IPS-NIHi11 (cell line): ENCODE measurements around the gene NUDT19.
"Not testable (repeated sequence)": the region's sequence is repeated elsewhere in the genome, so short reads cannot be mapped to it uniquely, and the experiment has no call there.

Experiments used
- DNase-seq: peaks from one replicate; pipeline ENCODE4 v3.0.0; 2012; ENCODE audit warnings: mixed read lengths, low spot score

The NUDT19 gene

GRCh38 chr19:32675720-32676185 lies 15.9 kb upstream of the NUDT19 start, which contains the start of gene RGS9BP:
Gene RGS9BP (plus strand): TSS chr19:32675848. CDS start chr19:32676264, 416 bp downstream.
- peak; percentile 72 for DNase-seq

GRCh38 chr19:32676186-32676894 lies 15.3 kb upstream of the NUDT19 start:
- DNase-seq, result peak; percentile 31

- DNase-seq, result no peak
These were observed 14.7 kb upstream of the NUDT19 start for GRCh38 chr19:32676895-32677359.

- DNase-seq, result peak; percentile 46
These were observed 14.0 kb upstream of the NUDT19 start for GRCh38 chr19:32677657-32678056.

GRCh38 chr19:32680986-32681385 lies 10.6 kb upstream of the NUDT19 start:
- no peak for DNase-seq

GRCh38 chr19:32682317-32682716 lies 9.3 kb upstream of the NUDT19 start:
- DNase-seq, result no peak

GRCh38 chr19:32686847-32687475 lies 4.7 kb upstream of the NUDT19 start:
- no peak for DNase-seq

GRCh38 chr19:32687681-32688080 lies 3.9 kb upstream of the NUDT19 start:
- DNase-seq, result no peak

GRCh38 chr19:32688311-32688710 lies 3.3 kb upstream of the NUDT19 start:
- no peak for DNase-seq

- peak; percentile 75 for DNase-seq
These were observed 518 bp downstream of the NUDT19 start for GRCh38 chr19:32691952-32692726.

GRCh38 chr19:32692727-32693061 lies 1.1 kb downstream of the NUDT19 start:
- no peak for DNase-seq

GRCh38 chr19:32693151-32694108 lies 1.8 kb downstream of the NUDT19 start:
- DNase-seq, result not testable (repeated sequence)

- not testable (repeated sequence) for DNase-seq
These were observed 2.7 kb downstream of the NUDT19 start for GRCh38 chr19:32694316-32694715.

- DNase-seq, result not testable (repeated sequence)
These were observed 3.2 kb downstream of the NUDT19 start for GRCh38 chr19:32694851-32695250.

GRCh38 chr19:32695506-32695905 lies 3.9 kb downstream of the NUDT19 start:
- DNase-seq, result not testable (repeated sequence)

GRCh38 chr19:32696771-32697170 lies 5.2 kb downstream of the NUDT19 start:
- not testable (repeated sequence) for DNase-seq

- DNase-seq, result not testable (repeated sequence)
These were observed 8.5 kb downstream of the NUDT19 start for GRCh38 chr19:32700129-32700528.

GRCh38 chr19:32702010-32702409 lies 10.4 kb downstream of the NUDT19 start:
- no peak for DNase-seq

- not testable (repeated sequence) for DNase-seq
These were observed 12.4 kb downstream of the NUDT19 start for GRCh38 chr19:32704006-32704405.

GRCh38 chr19:32708457-32708856 lies 16.8 kb downstream of the NUDT19 start:
- DNase-seq, result no peak

- no peak for DNase-seq
These were observed 17.4 kb downstream of the NUDT19 start for GRCh38 chr19:32709032-32709431.
